ENCODE data around the gene MN1. TPM values are rescaled to one million over a fixed set of nuclear protein-coding genes. Genes with fewer than 3 reads are reported as not detected.

The MN1 gene
- 2.4 to 4.0 TPM (median 3.4 TPM) in 5 replicates for total RNA-seq (2022; extraction: Qiagen RNA extraction; ENCODE audit: low read depth)

DNA sequence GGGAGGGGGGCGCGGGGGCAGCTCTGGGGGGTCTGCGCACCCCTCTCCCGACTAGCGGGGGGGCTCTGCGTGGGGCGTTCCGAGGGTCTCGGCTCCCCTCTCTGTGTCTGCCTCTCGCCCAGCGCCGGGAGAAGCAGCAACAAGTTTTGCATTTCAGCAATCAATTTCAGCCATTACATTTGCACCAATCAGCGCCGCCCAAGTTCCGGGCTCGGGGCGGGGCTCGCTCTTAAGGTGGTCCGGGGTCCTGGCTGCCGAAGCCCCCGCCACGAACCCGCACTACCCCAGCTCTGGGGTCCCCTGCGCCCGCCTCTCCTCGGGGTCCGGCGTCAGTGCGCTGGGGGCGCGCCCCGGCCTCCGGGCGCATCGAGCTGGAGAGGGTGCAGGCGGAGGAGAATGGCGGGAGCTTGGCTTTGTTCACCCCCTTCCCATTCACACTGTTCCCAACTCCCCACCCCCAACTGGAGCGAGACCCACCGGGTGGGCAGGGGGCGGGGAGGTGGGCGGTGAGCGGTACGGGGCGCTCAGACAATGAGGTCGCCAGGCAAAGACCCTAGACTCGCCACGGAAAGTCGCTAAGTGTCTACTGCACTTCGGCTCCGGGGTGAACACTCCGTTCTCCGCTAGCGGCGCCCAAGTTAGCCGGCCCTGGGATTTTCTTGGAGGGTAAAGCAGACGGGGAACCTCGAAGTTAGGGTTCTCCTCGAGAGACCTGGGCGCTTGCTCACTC lies at the start of gene MN1:
Gene MN1, minus strand, starts transcription at position 141 of the 730 bp plus-strand sequence. CDS start 1,213 bp downstream, outside the sequence.

Other genes with a start within 250 kb of the MN1 start
- 41.3 to 54.9 TPM (median 47.9 TPM) in 5 replicates for gene PITPNB, start 117.5 kb upstream of the MN1 start, total RNA-seq (2022; extraction: Qiagen RNA extraction; ENCODE audit: low read depth)

Data from A549 treated with GW870086 at 1 μM for 4 hours (cell line).